RWPE1 (cell line): ENCODE data around the gene KRT9.

Source experiments
- CTCF ChIA-PET: fragments of 350-600 bp; sonication (Branson Sonifier 250); formaldehyde crosslinking; extraction: SDS; loops from one replicate; lab custom pipeline; 2021; lab: Yijun Ruan, JAX
- POLR2A ChIA-PET: fragments of 400-600 bp; formaldehyde crosslinking; extraction: SDS; loops from one replicate; lab custom pipeline; 2020; ENCODE audit warnings: antibody characterized with exemption; ENCODE audit not compliant: low non-redundant PET; lab: Yijun Ruan, JAX
- DNase-seq: peaks from one replicate; pipeline ENCODE4 v3.0.0; 2012; ENCODE audit warnings: low spot score
- H3K27ac ChIP-seq: fragments of 450-650 bp; 2 replicates; pipeline ENCODE4 v1.5.1; 2017
- CTCF ChIP-seq: fragments of 450-650 bp; conservative IDR thresholded peaks from 2 replicates; pipeline ENCODE4 v1.5.1; 2017; ENCODE audit warnings: low read depth, mild to moderate bottlenecking

The KRT9 gene

GRCh38 chr17:41523787-41524186 lies 48.1 kb downstream of the KRT9 start:
- CTCF ChIA-PET, result interaction anchor here (0.6 to 6.5 kb wide), 2 partner anchors 25 to 979 kb away, joined by 3 to 36 read pairs; no protein-coding TSS in a partner anchor
- H3K27ac ChIP-seq, result peak overlapping the region; percentile 45
- DNase-seq, result no peak
- POLR2A ChIA-PET, result no interaction called here
- no peak for TF ChIP-seq CTCF

GRCh38 chr17:41523225-41523593 lies 48.6 kb downstream of the KRT9 start:
- POLR2A ChIA-PET, result no interaction called here
- CTCF ChIA-PET, result interaction anchor here (1.5 to 6.5 kb wide), 2 partner anchors 13 to 26 kb away, joined by 3 to 36 read pairs; no protein-coding TSS in a partner anchor
- peak overlapping the region; percentile 45; the same call in 1 of the 2 replicates for H3K27ac ChIP-seq
- DNase-seq, result no peak
- TF ChIP-seq CTCF, result no peak

- DNase-seq, result no peak
Measured at GRCh38 chr17:41522301-41523224, 49.3 kb downstream of the KRT9 start.

GRCh38 chr17:41521574-41522261 lies 50.1 kb downstream of the KRT9 start:
- DNase-seq, result peak; percentile 77
- ChIA-PET CTCF (interaction anchor here (0.5 to 6.5 kb wide), 5 partner anchors 12 to 147 kb away, joined by 3 to 36 read pairs (median 6); no protein-coding TSS in a partner anchor), POLR2A (interaction anchor here (0.7 to 0.8 kb wide), 2 partner anchors 11 to 146 kb away, joined by 3 read pairs; no protein-coding TSS in a partner anchor)

More at GRCh38 chr17:41522301-41523224, 49.3 kb downstream of the KRT9 start:
- ChIA-PET POLR2A (interaction anchor here (0.7 to 0.8 kb wide), 2 partner anchors 12 to 146 kb away, joined by 3 read pairs; no protein-coding TSS in a partner anchor), CTCF (interaction anchor here (0.5 to 6.5 kb wide), 3 partner anchors 14 to 146 kb away, joined by 3 to 36 read pairs (median 6); no protein-coding TSS in a partner anchor)
- no peak for TF ChIP-seq CTCF
- H3K27ac ChIP-seq, result peak overlapping the region; percentile 98

GRCh38 chr17:41520821-41521521 lies 50.9 kb downstream of the KRT9 start:
- TF ChIP-seq CTCF, result no peak
- peak; percentile 44 for DNase-seq
- POLR2A ChIA-PET, result interaction anchor here (1.5 kb wide), 1 partner anchor 16 kb away, joined by 4 read pairs; no protein-coding TSS in a partner anchor
- H3K27ac ChIP-seq, result peak overlapping the region; percentile 98
- CTCF ChIA-PET, result interaction anchor here (1.0 to 6.5 kb wide), 3 partner anchors 12 to 142 kb away, joined by 3 to 36 read pairs (median 7); no protein-coding TSS in a partner anchor

More at GRCh38 chr17:41521574-41522261, 50.1 kb downstream of the KRT9 start:
- H3K27ac ChIP-seq, result peak overlapping the region; percentile 98
- no peak for TF ChIP-seq CTCF
